Activated T-cell treated with anti-CD3 and anti-CD28 coated beads, Interleukin-2, amount 50 U/mL, for 1 hour (primary cell): ENCODE results near the gene CRIM1.

Experiments
- DNase-seq: peaks from one replicate; pipeline ENCODE4 v3.0.0-alpha.2; 2020

Gene CRIM1

GRCh38 chr2:36587101-36587500, 231.5 kb downstream of the CRIM1 start:
- DNase-seq: no peak

GRCh38 chr2:36587556-36587955, 232.0 kb downstream of the CRIM1 start:
- no peak for DNase-seq

- no peak for DNase-seq
These were observed 233.7 kb downstream of the CRIM1 start for GRCh38 chr2:36589230-36589630.

- DNase-seq: no peak
These were observed 239.3 kb downstream of the CRIM1 start for GRCh38 chr2:36594849-36595248.

- no peak for DNase-seq
These were observed 240.8 kb downstream of the CRIM1 start for GRCh38 chr2:36596397-36596796.

GRCh38 chr2:36597003-36597531, 241.5 kb downstream of the CRIM1 start:
- DNase-seq: no peak

GRCh38 chr2:36597532-36598377, 242.2 kb downstream of the CRIM1 start, which contains the start of gene FEZ2:
FEZ2 (minus strand) TSS chr2:36598168; CDS start chr2:36598142, 26 bp downstream.
- peak; percentile 70 for DNase-seq
